PC-3 (cell line): ENCODE measurements around the gene GNPDA1. TPM values are rescaled to one million over a fixed set of nuclear protein-coding genes. Genes with fewer than 3 reads are reported as not detected.

Experiments
- ATAC-seq: fragments of 200-7000 bp; cut with Tn5 transposase; 2 replicates; pipeline ENCODE4 v1.9.1; 2020; ENCODE audit warnings: mild to moderate bottlenecking, moderate library complexity
- BruUV-seq: library from RNA; stranded (reverse); fragments of 400-500 nt; replicated peaks from 2 replicates; lab custom pipeline; 2021; lab: Mats Ljungman, UMichigan
- CTCF ChIA-PET: fragments of 300-600 bp; sonication (Branson Sonifier 250); formaldehyde crosslinking; loops from one replicate; lab custom pipeline; 2022; ENCODE audit warnings: antibody characterized with exemption; lab: Charles Lee
- POLR2A ChIA-PET: fragments of 300-600 bp; sonication (Branson Sonifier 250); formaldehyde crosslinking; loops from one replicate; lab custom pipeline; 2022; ENCODE audit warnings: antibody characterized with exemption; ENCODE audit not compliant: unreplicated experiment; lab: Charles Lee
- DNase-seq: peaks from one replicate; pipeline ENCODE4 v3.0.0-alpha.2; 2015
- H2AFZ ChIP-seq: fragments of 300-600 bp; sonication (generic); 2 replicates; pipeline ENCODE4 v1.6.0; 2016; ENCODE audit warnings: antibody characterized with exemption, low read length
- H3F3A ChIP-seq: fragments of 300-600 bp; sonication (generic); one replicate; pipeline ENCODE4 v1.6.0; 2017; ENCODE audit warnings: antibody characterized with exemption, low read length, control low read depth, mild to moderate bottlenecking; ENCODE audit not compliant: unreplicated experiment
- H3K27ac ChIP-seq: fragments of 300-600 bp; sonication (generic); 2 replicates; pipeline ENCODE4 v1.5.1; 2016; ENCODE audit warnings: mild to moderate bottlenecking, low read length
- H3K27me3 ChIP-seq: fragments of 300-600 bp; sonication (generic); 2 replicates; pipeline ENCODE4 v1.6.1; 2016; ENCODE audit warnings: low read length, mixed read lengths
- H3K36me3 ChIP-seq: fragments of 300-600 bp; sonication (generic); 2 replicates; pipeline ENCODE4 v1.6.1; 2016; ENCODE audit warnings: low read depth, mixed run types, low read length, mixed read lengths
- H3K4me1 ChIP-seq: fragments of 300-600 bp; sonication (generic); 2 replicates; pipeline ENCODE4 v1.5.1; 2016; ENCODE audit warnings: low read length; ENCODE audit not compliant: insufficient read depth
- H3K4me2 ChIP-seq: fragments of 300-600 bp; sonication (generic); 2 replicates; pipeline ENCODE4 v1.6.0; 2016; ENCODE audit warnings: low read length
- H3K4me3 ChIP-seq: fragments of 300-600 bp; sonication (generic); 2 replicates; pipeline ENCODE4 v1.5.1; 2016; ENCODE audit warnings: mild to moderate bottlenecking, low read length, mixed read lengths
- H3K79me2 ChIP-seq: fragments of 300-600 bp; sonication (generic); 2 replicates; pipeline ENCODE4 v1.6.1; 2017; ENCODE audit warnings: low read length, mixed read lengths
- H3K9ac ChIP-seq: fragments of 300-600 bp; sonication (generic); 2 replicates; pipeline ENCODE4 v1.6.0; 2016; ENCODE audit warnings: mild to moderate bottlenecking, low read length
- H3K9me2 ChIP-seq: fragments of 300-600 bp; sonication (generic); replicated peaks from 2 replicates; pipeline ENCODE4 v1.6.1; 2016; ENCODE audit warnings: mixed run types, low read length, mixed read lengths
- H3K9me3 ChIP-seq: fragments of 300-600 bp; sonication (generic); 2 replicates; pipeline ENCODE4 v1.6.1; 2016; ENCODE audit warnings: low read length, mixed read lengths
- H4K20me1 ChIP-seq: fragments of 300-600 bp; sonication (generic); 2 replicates; pipeline ENCODE4 v1.6.1; 2016; ENCODE audit warnings: low read length, mixed read lengths
- EZH2 ChIP-seq: fragments of 300-600 bp; sonication (generic); IDR thresholded peaks from one replicate; pipeline ENCODE4 v1.6.1; 2017; ENCODE audit warnings: antibody characterized with exemption, mild to moderate bottlenecking, low read length; ENCODE audit not compliant: unreplicated experiment
- EZH2phosphoT487 ChIP-seq: fragments of 300-600 bp; sonication (generic); IDR thresholded peaks from 2 replicates; pipeline ENCODE4 v1.6.1; 2018; ENCODE audit warnings: mild to moderate bottlenecking, antibody characterized with exemption, low read length, borderline replicate concordance
- intact Hi-C: fragments of 100-400 bp; cut with micrococcal nuclease; formaldehyde crosslinking; loops from 2 replicates; pipeline ENCODE4 v1.9.0; 2023
- total RNA-seq: library from RNA; depleted of rRNA; stranded (reverse); fragments of >200 nt; gene quantifications from 2 replicates; pipeline ENCODE4 v1.2.3, GENCODE V29; 2014
- TF ChIP-seq, protein P1 (sequence below): fragments of 300-600 bp; sonication (generic); conservative IDR thresholded peaks from 2 replicates; pipeline ENCODE4 v1.5.1; 2017; ENCODE audit warnings: antibody characterized with exemption, low read depth, mild to moderate bottlenecking, low read length

Gene GNPDA1
- total RNA-seq, 1 experiment from 2014 or later = 34.7 TPM

DNA sequence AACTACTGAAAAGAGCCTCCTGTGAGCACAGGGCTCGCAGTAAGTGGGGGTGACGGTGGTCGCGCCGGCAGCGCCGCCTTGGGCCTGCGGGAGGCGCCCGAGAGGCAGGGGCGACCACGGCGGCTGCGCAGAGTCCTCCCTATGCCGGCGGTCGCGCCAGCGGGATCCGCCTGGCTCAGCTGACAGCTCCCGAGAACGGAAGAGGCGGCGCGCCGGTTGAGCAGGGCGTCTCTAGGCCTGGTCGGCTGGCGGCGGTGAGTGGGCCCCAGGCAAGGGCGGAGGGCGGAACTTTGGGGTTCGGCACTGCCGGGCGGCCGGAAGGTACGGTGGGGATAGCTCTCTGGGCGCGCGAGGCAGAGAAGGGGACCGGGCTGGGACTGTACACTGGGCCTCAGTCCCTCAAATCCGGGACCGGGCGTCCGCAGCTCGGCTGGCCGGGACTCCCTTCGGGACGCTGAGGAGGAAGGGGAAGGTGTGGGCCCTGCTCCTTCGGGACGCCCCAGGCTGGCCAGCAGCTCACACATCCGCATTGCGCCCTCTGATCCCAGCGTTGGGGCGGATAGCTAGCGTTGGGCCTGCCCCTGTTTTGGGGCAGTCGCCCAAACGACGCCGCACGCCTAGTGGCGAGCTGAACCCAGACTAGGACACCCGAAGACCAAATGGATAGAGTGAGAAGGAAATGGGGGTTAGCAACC is 43.8 kb downstream of the GNPDA1 start, which contains the start of gene RNF14:
RNF14 (plus strand) TSS at position 192 of the 695 bp plus-strand sequence. CDS start 4,484 bp downstream, outside the sequence.
- Histone ChIP-seq H3K4me2 (peak within 1 kb of the TSS; percentile 74), H3F3A (no peaks in the 10 kb centered on the region), H3K9ac (peak within 1 kb of the TSS; percentile 90), H3K4me3 (peak within 1 kb of the TSS; percentile 78), H3K27ac (peak within 1 kb of the TSS; percentile 58), H2AFZ (peak within 1 kb of the TSS; percentile 96), H3K79me2 (peaks cover 35% of the 10 kb centered on the region), H3K4me1 (peaks cover 25% of the 10 kb centered on the region), H3K9me2 (no peaks in the 10 kb centered on the region), H3K27me3 (no peaks in the 10 kb centered on the region), H4K20me1 (no peaks in the 10 kb centered on the region), H3K36me3 (no peaks in the 10 kb centered on the region; the same call in 1 of the 2 replicates), H3K9me3 (no peaks in the 10 kb centered on the region)
- ATAC-seq = peak; percentile 96
- DNase-seq = peak; percentile 88
- intact Hi-C loops = loop anchor here (2.0 kb wide), 1 partner anchor 276 kb away; no protein-coding TSS in a partner anchor
- TSS peak; percentile 79 for BruUV-seq
- CTCF ChIA-PET = interaction anchor here (0.5 to 1.4 kb wide), 7 partner anchors 9 to 676 kb away, joined by 3 to 9 read pairs (median 4); no protein-coding TSS in a partner anchor
- POLR2A ChIA-PET = interaction anchor here (0.6 to 1.0 kb wide), 3 partner anchors 45 to 151 kb away, joined by 3 to 5 read pairs (median 3); partner anchors contain the start of gene DELE1
- TF ChIP-seq EZH2phosphoT487 = no peak
- no peak for TF ChIP-seq EZH2
- TF ChIP-seq, protein P1, sequence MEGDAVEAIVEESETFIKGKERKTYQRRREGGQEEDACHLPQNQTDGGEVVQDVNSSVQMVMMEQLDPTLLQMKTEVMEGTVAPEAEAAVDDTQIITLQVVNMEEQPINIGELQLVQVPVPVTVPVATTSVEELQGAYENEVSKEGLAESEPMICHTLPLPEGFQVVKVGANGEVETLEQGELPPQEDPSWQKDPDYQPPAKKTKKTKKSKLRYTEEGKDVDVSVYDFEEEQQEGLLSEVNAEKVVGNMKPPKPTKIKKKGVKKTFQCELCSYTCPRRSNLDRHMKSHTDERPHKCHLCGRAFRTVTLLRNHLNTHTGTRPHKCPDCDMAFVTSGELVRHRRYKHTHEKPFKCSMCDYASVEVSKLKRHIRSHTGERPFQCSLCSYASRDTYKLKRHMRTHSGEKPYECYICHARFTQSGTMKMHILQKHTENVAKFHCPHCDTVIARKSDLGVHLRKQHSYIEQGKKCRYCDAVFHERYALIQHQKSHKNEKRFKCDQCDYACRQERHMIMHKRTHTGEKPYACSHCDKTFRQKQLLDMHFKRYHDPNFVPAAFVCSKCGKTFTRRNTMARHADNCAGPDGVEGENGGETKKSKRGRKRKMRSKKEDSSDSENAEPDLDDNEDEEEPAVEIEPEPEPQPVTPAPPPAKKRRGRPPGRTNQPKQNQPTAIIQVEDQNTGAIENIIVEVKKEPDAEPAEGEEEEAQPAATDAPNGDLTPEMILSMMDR = peak; percentile 77

DNA sequence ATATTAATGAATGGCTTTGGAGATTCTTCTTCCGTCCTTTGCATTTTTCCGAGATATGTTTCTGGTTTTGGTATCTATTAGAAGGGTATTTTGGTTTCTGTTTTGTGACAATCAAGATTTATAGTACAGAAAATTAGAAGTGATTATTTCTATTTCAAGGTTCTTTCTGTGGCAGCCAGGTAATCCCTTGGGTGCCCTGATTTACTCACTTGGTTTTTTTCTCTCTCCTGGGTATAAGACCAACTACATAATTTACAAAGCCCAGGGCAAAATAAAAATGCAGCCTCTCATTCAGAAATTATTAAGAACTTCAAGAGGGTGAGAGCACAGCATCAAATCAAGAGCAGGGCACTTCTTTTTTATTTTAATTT is 45.9 kb downstream of the GNPDA1 start:
- ChIA-PET CTCF (no interaction called here), POLR2A (no interaction called here)
- H3K4me2 ChIP-seq = no peak overlapping the region
- H3K9me3 ChIP-seq = no peaks in the 10 kb centered on the region
- H3K27me3 ChIP-seq = no peaks in the 10 kb centered on the region
- TF ChIP-seq EZH2phosphoT487 = no peak
- TF ChIP-seq EZH2 = no peak
- TF ChIP-seq, protein P1 = no peak
- no peaks in the 10 kb centered on the region for H4K20me1 ChIP-seq
- H3K27ac ChIP-seq = no peak overlapping the region
- no peaks in the 10 kb centered on the region for H3F3A ChIP-seq
- H3K4me3 ChIP-seq = no peak overlapping the region
- H3K4me1 ChIP-seq = peaks cover 14% of the 10 kb centered on the region
- no peak overlapping the region for H3K9ac ChIP-seq
- DNase-seq = no peak
- no TSS peak for BruUV-seq
- H3K79me2 ChIP-seq = peaks cover 26% of the 10 kb centered on the region
- H3K36me3 ChIP-seq = no peaks in the 10 kb centered on the region
- intact Hi-C loops = no loop called here
- no peaks in the 10 kb centered on the region for H3K9me2 ChIP-seq
- ATAC-seq = no peak
- H2AFZ ChIP-seq = no peak overlapping the region
